ENCODE data around the gene TENT4A.
"Not testable (repeated sequence)": the region's sequence is repeated elsewhere in the genome, so short reads cannot be mapped to it uniquely, and the experiment has no call there.

TENT4A gene

DNA sequence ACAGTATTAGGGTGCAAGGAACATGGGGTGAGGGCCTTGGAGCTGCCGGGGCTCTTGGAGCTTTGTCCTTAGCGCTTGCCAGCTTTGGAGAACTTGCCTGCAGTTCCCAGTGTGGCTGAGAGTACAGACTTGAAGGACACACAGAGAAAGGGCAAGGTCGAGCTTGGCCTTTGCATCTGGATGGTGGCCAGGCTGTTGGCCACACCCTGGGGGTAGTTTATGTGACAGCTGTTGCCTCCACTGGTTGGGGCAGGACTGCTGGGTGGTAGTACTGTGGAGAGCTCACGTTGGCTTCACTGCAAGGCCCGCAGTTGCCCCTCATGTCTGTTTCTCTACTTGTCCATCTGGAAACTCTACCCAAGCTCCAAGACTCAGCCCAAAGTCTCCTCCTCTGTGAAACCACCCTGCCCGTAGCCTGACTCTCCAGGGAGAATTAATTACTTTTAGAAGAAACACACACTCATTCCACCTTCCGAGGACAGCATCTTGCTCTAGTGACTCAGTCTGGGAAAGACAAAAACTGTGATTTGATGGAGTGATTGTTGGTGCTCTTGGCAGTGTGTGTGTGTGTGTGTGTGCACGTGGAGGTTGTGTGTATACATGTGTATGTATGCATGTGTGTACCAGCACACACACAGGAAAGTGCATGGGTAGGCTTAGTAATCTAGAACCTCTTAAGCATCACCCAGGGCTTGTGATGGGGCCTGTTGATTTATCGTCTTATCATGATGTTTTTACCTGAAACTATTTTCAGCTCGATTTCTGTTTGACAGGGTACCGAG, 57.8 kb downstream of the TENT4A start:
- H3K9ac ChIP-seq (ENCODE audit: low read length in 2 of 2) = no peak overlapping the region
- H3K36me3 ChIP-seq (ENCODE audit: control insufficient read depth in 2 of 2, insufficient read depth in 2 of 2, low read length in 2 of 2) = no peaks in the 10 kb centered on the region
- no peak overlapping the region for H3K27ac ChIP-seq (ENCODE audit: low read length)
- H3K4me1 ChIP-seq (ENCODE audit: control insufficient read depth, insufficient read depth, low read length) = peaks cover 9% of the 10 kb centered on the region
- no peak overlapping the region for H3K4me3 ChIP-seq (ENCODE audit: low read length in 2 of 2)
- H3K9me3 ChIP-seq (ENCODE audit: control insufficient read depth in 2 of 2, low read length in 2 of 2) = no peaks in the 10 kb centered on the region
- no peaks in the 10 kb centered on the region for H3K27me3 ChIP-seq (ENCODE audit: control insufficient read depth in 1 of 2, insufficient read depth in 2 of 2, low read length in 2 of 2)

DNA sequence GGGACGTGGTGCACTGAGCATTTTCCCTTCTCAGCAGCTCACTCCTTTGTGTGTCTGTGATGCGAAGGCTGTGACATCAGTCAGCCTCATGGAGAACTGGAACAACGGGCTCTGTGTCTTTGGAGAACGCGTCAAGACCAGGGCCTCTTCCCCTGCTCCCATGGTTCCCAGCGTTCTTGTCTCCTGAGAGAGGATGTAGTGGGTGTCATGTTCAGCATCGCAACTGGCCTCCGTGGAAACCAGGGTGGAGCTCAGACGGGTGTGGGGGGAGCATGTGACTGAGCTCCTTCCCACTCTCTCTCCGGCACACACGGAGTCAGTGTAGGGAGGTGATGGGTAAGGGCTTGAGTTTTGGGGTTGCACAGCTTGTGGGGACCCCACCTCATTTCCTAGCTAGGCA, 59.7 kb downstream of the TENT4A start:
- Histone ChIP-seq H3K27me3 (ENCODE audit: control insufficient read depth in 1 of 2, insufficient read depth in 2 of 2, low read length in 2 of 2) (no peaks in the 10 kb centered on the region), H3K9ac (ENCODE audit: low read length in 2 of 2) (no peak overlapping the region), H3K9me3 (ENCODE audit: control insufficient read depth in 2 of 2, low read length in 2 of 2) (no peaks in the 10 kb centered on the region), H3K4me3 (ENCODE audit: low read length in 2 of 2) (no peak overlapping the region), H3K4me1 (ENCODE audit: control insufficient read depth, insufficient read depth, low read length) (no peaks in the 10 kb centered on the region), H3K36me3 (ENCODE audit: control insufficient read depth in 2 of 2, insufficient read depth in 2 of 2, low read length in 2 of 2) (no peaks in the 10 kb centered on the region), H3K27ac (ENCODE audit: low read length) (no peak overlapping the region)

DNA sequence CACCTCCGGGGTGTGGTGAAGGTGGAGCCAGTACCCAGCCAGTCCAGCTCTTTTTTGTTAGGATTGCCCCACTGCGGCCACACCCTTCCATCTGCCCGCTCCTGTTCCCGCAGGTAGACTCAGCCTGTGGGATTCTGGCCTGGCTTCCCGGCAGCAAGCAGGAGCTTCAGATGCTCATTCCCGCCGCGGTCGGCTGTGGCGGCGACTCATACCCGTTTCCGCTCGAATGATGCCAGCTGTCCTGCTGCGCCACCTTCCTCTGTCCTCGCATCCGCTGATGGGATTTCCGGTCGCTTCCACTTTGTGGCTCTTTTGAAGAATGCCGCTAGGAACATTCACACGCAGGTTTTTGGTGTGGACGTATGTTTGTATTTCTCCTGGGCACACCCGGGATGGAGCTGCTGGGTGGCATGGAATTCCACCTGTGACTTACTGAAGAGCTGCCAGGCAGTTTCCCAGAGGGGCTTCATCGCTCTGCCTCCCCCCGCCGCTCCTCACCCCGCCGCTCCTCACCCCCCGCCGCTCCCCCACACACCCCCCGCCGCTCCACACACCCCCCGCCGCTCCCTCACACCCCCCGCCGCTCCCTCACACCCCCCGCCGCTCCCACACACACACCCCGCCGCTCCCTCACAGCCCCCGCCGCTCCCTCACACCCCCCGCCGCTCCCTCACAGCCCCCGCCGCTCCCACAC, 60.3 kb downstream of the TENT4A start:
- Histone ChIP-seq H3K9me3 (ENCODE audit: control insufficient read depth in 2 of 2, low read length in 2 of 2) (no peaks in the 10 kb centered on the region), H3K4me3 (ENCODE audit: low read length in 2 of 2) (no peak overlapping the region), H3K27me3 (ENCODE audit: control insufficient read depth in 1 of 2, insufficient read depth in 2 of 2, low read length in 2 of 2) (no peaks in the 10 kb centered on the region)

DNA sequence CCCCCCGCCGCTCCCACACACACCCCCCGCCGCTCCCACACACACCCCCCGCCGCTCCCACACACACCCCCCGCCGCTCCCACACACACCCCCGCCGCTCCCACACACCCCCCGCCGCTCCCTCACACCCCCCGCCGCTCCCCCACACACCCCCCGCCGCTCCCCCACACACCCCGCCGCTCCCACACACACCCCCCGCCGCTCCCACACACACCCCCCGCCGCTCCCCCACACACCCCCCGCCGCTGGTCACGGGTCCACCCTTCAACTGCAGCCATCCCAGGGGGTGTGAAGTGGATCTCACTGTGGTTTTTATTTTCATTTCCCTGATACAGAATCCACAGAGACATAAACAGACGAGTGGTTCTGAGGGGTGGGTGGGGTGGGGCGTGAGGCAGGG, 61.0 kb downstream of the TENT4A start:
- not testable (repeated sequence) for H3K27me3 ChIP-seq (ENCODE audit: control insufficient read depth in 1 of 2, insufficient read depth in 2 of 2, low read length in 2 of 2); H3K9ac ChIP-seq (ENCODE audit: low read length in 2 of 2); H3K9me3 ChIP-seq (ENCODE audit: control insufficient read depth in 2 of 2, low read length in 2 of 2); H3K27ac ChIP-seq (ENCODE audit: low read length); H3K4me1 ChIP-seq (ENCODE audit: control insufficient read depth, insufficient read depth, low read length); H3K36me3 ChIP-seq (ENCODE audit: control insufficient read depth in 2 of 2, insufficient read depth in 2 of 2, low read length in 2 of 2); H3K4me3 ChIP-seq (ENCODE audit: low read length in 2 of 2)

More for the DNA sequence above, 60.3 kb downstream of the TENT4A start:
- no peak overlapping the region for H3K9ac ChIP-seq (ENCODE audit: low read length in 2 of 2)
- H3K36me3 ChIP-seq (ENCODE audit: control insufficient read depth in 2 of 2, insufficient read depth in 2 of 2, low read length in 2 of 2) = no peaks in the 10 kb centered on the region
- no peaks in the 10 kb centered on the region for H3K4me1 ChIP-seq (ENCODE audit: control insufficient read depth, insufficient read depth, low read length)
- no peak overlapping the region for H3K27ac ChIP-seq (ENCODE audit: low read length)

DNA sequence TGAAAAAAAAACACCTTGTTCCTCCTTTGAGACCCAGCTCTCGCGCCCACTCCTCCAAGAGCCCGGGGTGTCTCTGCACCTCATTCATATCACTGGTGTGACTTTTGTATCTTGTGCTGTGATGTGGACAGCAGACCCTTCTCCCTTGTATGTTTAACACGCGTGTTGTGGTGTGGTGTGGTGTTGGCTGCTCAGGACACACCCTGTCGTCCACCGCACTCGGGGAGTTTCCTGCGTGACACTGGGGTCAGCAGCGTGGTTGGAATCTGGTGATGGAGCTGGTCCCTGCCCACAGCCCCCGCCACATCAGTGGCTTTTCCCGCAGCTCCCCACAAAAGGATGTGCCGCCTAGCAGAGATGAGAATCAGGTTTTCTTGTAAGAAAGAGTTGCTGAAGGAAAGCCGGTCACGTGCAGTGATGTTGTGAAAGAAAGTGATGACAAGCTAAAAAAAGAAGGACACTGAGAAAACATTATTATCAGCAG, 61.5 kb downstream of the TENT4A start:
- Histone ChIP-seq H3K36me3 (ENCODE audit: control insufficient read depth in 2 of 2, insufficient read depth in 2 of 2, low read length in 2 of 2) (no peaks in the 10 kb centered on the region), H3K27me3 (ENCODE audit: control insufficient read depth in 1 of 2, insufficient read depth in 2 of 2, low read length in 2 of 2) (no peaks in the 10 kb centered on the region), H3K9ac (ENCODE audit: low read length in 2 of 2) (no peak overlapping the region)

DNA sequence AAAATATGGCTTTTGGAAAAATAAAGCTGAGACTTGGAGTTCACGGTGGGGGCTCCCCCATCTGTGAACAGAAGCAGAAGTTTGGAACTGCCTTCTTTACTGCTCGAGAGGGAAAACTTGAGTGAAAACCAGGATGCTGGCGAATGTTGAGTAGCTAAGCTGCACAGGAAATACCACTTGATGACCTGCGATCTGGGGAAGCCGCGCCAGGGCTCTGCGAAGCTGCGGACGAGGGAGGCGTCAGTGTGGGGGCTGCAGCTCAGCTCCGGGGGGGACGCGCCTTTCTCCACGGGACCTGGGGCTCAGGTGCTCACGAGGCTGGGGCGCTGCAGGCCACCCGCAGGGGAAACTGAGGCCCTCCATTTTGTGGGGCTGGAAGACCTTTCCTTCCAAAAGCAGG, 62.3 kb downstream of the TENT4A start:
- Histone ChIP-seq H3K4me1 (ENCODE audit: control insufficient read depth, insufficient read depth, low read length) (no peaks in the 10 kb centered on the region), H3K4me3 (ENCODE audit: low read length in 2 of 2) (no peak overlapping the region), H3K36me3 (ENCODE audit: control insufficient read depth in 2 of 2, insufficient read depth in 2 of 2, low read length in 2 of 2) (no peaks in the 10 kb centered on the region), H3K9me3 (ENCODE audit: control insufficient read depth in 2 of 2, low read length in 2 of 2) (no peaks in the 10 kb centered on the region), H3K27ac (ENCODE audit: low read length) (no peak overlapping the region), H3K27me3 (ENCODE audit: control insufficient read depth in 1 of 2, insufficient read depth in 2 of 2, low read length in 2 of 2) (no peaks in the 10 kb centered on the region), H3K9ac (ENCODE audit: low read length in 2 of 2) (no peak overlapping the region)

More for the DNA sequence above, 61.5 kb downstream of the TENT4A start:
- Histone ChIP-seq H3K27ac (ENCODE audit: low read length) (no peak overlapping the region), H3K4me1 (ENCODE audit: control insufficient read depth, insufficient read depth, low read length) (no peaks in the 10 kb centered on the region), H3K4me3 (ENCODE audit: low read length in 2 of 2) (no peak overlapping the region), H3K9me3 (ENCODE audit: control insufficient read depth in 2 of 2, low read length in 2 of 2) (no peaks in the 10 kb centered on the region)

DNA sequence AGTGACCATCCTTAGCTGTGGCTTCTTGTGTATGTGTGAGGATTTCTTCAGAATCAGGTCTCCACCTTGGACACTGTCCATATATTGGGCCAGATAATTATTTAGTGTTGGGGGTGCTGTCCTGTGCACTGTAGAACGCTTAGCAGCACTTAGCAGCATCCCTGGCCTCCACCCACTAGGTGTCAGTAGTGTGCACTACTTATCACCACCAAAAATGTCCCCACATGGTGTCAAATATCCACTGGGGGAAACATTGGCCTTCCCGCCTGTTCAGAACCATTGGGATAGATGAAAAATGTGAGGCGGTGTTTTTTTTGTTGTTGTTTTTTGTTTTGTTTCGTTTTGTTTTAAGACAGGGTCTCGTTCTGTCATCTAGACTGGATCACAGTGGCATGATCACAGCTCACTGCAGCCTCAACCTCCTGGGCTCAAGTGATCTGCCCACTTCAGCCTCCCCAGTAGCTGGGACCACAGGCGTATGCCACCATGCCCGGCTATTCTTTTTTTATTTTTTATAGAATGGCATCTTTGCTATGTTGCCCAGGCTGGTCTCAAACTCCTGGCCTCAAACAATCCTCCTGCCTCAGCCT, 67.7 kb downstream of the TENT4A start:
- no peaks in the 10 kb centered on the region for H3K9me3 ChIP-seq (ENCODE audit: control insufficient read depth in 2 of 2, low read length in 2 of 2)
- H3K9ac ChIP-seq (ENCODE audit: low read length in 2 of 2) = no peak overlapping the region
- no peak overlapping the region for H3K4me3 ChIP-seq (ENCODE audit: low read length in 2 of 2)
- H3K36me3 ChIP-seq (ENCODE audit: control insufficient read depth in 2 of 2, insufficient read depth in 2 of 2, low read length in 2 of 2) = no peaks in the 10 kb centered on the region
- H3K4me1 ChIP-seq (ENCODE audit: control insufficient read depth, insufficient read depth, low read length) = no peaks in the 10 kb centered on the region
- no peaks in the 10 kb centered on the region for H3K27me3 ChIP-seq (ENCODE audit: control insufficient read depth in 1 of 2, insufficient read depth in 2 of 2, low read length in 2 of 2)
- no peak overlapping the region for H3K27ac ChIP-seq (ENCODE audit: low read length)

DNA sequence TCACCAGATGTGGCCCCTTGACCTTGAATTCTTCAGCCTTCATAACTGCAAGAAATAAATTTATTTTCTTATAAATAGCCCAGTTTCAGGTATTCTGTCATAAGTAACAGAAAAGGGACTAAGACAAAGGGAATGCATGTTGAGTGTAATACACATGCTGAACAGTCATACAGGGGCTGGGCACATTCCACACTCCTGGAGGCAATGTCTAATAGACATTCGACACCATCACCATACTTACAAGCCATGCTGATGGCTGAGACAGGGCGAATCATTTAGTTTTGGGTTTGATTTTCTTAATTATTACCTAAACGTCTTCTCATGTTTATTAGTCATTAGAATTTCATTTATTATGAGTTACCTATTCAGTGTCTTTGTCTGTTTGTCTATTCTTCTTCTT, 68.5 kb downstream of the TENT4A start:
- Histone ChIP-seq H3K27ac (ENCODE audit: low read length) (no peak overlapping the region), H3K27me3 (ENCODE audit: control insufficient read depth in 1 of 2, insufficient read depth in 2 of 2, low read length in 2 of 2) (no peaks in the 10 kb centered on the region), H3K9ac (ENCODE audit: low read length in 2 of 2) (no peak overlapping the region), H3K36me3 (ENCODE audit: control insufficient read depth in 2 of 2, insufficient read depth in 2 of 2, low read length in 2 of 2) (no peaks in the 10 kb centered on the region), H3K4me1 (ENCODE audit: control insufficient read depth, insufficient read depth, low read length) (no peaks in the 10 kb centered on the region), H3K9me3 (ENCODE audit: control insufficient read depth in 2 of 2, low read length in 2 of 2) (no peaks in the 10 kb centered on the region), H3K4me3 (ENCODE audit: low read length in 2 of 2) (no peak overlapping the region)

DNA sequence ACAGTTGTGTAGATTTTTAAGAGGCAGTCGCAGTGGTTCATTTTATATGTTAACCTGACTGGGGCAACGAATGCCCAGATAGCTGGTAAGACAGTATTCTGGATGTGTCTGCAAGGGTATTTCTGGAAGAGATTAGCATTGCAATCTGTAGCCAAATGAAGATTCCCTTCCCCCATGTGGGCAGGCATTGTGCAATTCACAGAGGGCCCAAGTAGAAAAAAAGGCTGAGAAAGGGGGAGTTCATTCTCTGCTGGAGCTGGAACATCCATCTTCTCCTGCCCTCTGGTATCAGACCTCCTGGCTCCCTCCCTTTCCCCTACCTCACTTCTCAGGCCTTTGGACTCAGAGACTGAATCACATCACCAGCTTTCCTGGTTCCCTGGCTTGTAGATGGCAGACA, 70.6 kb downstream of the TENT4A start:
- no peak overlapping the region for H3K27ac ChIP-seq (ENCODE audit: low read length)
- no peaks in the 10 kb centered on the region for H3K9me3 ChIP-seq (ENCODE audit: control insufficient read depth in 2 of 2, low read length in 2 of 2)
- no peaks in the 10 kb centered on the region for H3K4me1 ChIP-seq (ENCODE audit: control insufficient read depth, insufficient read depth, low read length)
- no peaks in the 10 kb centered on the region for H3K27me3 ChIP-seq (ENCODE audit: control insufficient read depth in 1 of 2, insufficient read depth in 2 of 2, low read length in 2 of 2)
- no peak overlapping the region for H3K4me3 ChIP-seq (ENCODE audit: low read length in 2 of 2)
- no peaks in the 10 kb centered on the region for H3K36me3 ChIP-seq (ENCODE audit: control insufficient read depth in 2 of 2, insufficient read depth in 2 of 2, low read length in 2 of 2)
- no peak overlapping the region for H3K9ac ChIP-seq (ENCODE audit: low read length in 2 of 2)

DNA sequence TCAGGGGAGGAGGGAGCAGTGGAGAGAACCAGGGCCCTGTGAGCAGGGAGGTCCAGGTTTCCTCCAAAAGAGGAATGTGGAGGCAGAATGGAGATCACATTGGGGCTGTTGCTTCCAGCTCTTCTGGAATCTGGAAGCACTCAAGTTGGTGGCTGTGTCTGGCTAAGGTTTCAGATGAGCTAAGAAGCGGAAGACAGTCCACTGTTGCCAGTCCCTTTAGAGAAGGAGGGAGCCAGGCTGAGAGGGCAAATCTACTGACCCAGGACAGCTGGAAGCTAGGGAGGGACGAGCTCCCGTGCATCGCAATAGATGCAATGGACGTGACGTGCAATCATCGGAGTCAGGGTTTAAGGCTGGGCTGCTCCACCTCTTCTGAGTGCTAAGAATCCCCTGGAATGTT, 71.2 kb downstream of the TENT4A start:
- Histone ChIP-seq H3K36me3 (ENCODE audit: control insufficient read depth in 2 of 2, insufficient read depth in 2 of 2, low read length in 2 of 2) (no peaks in the 10 kb centered on the region), H3K4me1 (ENCODE audit: control insufficient read depth, insufficient read depth, low read length) (no peaks in the 10 kb centered on the region), H3K4me3 (ENCODE audit: low read length in 2 of 2) (no peak overlapping the region), H3K9me3 (ENCODE audit: control insufficient read depth in 2 of 2, low read length in 2 of 2) (no peaks in the 10 kb centered on the region), H3K27me3 (ENCODE audit: control insufficient read depth in 1 of 2, insufficient read depth in 2 of 2, low read length in 2 of 2) (no peaks in the 10 kb centered on the region), H3K9ac (ENCODE audit: low read length in 2 of 2) (no peak overlapping the region), H3K27ac (ENCODE audit: low read length) (no peak overlapping the region)

Data from stomach smooth muscle (tissue), 2 donors.